Fibroblast of lung (primary cell): ENCODE data around the gene SENP5. TPM values are rescaled to one million over a fixed set of nuclear protein-coding genes. Genes with fewer than 3 reads are reported as not detected.

Experiments
- DNase-seq, 2 donors: peaks; one replicate each; pipeline versions ENCODE4 v3.0.0 to v3.0.0-alpha.2; 2010; ENCODE audit warnings: low read depth in 2 of 2
- H2AFZ ChIP-seq: 2 replicates; pipeline ENCODE4 v1.5.1; 2012; ENCODE audit warnings: low read length, control low read depth, inconsistent platforms
- H3K27ac ChIP-seq: 2 replicates; pipeline ENCODE4 v1.5.1; 2011; ENCODE audit warnings: low read length, control low read depth; ENCODE audit not compliant: insufficient read depth
- H3K27me3 ChIP-seq: 2 replicates; pipeline ENCODE4 v1.5.1; 2011; ENCODE audit warnings: mild to moderate bottlenecking, low read length; ENCODE audit not compliant: control insufficient read depth, insufficient read depth
- H3K36me3 ChIP-seq: 2 replicates; pipeline ENCODE4 v1.5.1; 2011; ENCODE audit warnings: low read length; ENCODE audit not compliant: control insufficient read depth, insufficient read depth
- H3K4me1 ChIP-seq: 2 replicates; pipeline ENCODE4 v1.5.1; 2011; ENCODE audit warnings: low read length; ENCODE audit not compliant: control insufficient read depth, insufficient read depth; ENCODE audit errors: extremely low read depth
- H3K4me2 ChIP-seq: 2 replicates; pipeline ENCODE4 v1.5.1; 2011; ENCODE audit warnings: low read length, control low read depth; ENCODE audit not compliant: insufficient read depth; ENCODE audit errors: extremely low read depth
- H3K4me3 ChIP-seq, 4 experiments: fragments of 200-600 bp in 1 of 4; sonication (generic) in 1 of 4; replicated peaks in 1 of 4; 2 replicates each; pipeline ENCODE4 v1.5.1; 2011 to 2016; ENCODE audit warnings: low read length in 4 of 4, low read depth in 3 of 4, mild to moderate bottlenecking in 3 of 4, control low read depth in 2 of 4, inconsistent platforms in 1 of 4, mixed read lengths in 1 of 4; ENCODE audit not compliant: insufficient read depth in 1 of 4; ENCODE audit errors: control extremely low read depth in 1 of 4
- H3K79me2 ChIP-seq: 2 replicates; pipeline ENCODE4 v1.5.1; 2012; ENCODE audit warnings: mild to moderate bottlenecking, low read length, inconsistent platforms; ENCODE audit not compliant: control insufficient read depth, insufficient read depth
- H3K9ac ChIP-seq: 2 replicates; pipeline ENCODE4 v1.5.1; 2011; ENCODE audit warnings: mild to moderate bottlenecking, low read length, control low read depth; ENCODE audit not compliant: insufficient read depth
- H3K9me3 ChIP-seq: 2 replicates; pipeline ENCODE4 v1.5.1; 2012; ENCODE audit warnings: low read depth, low read length; ENCODE audit not compliant: control insufficient read depth, insufficient read depth
- H4K20me1 ChIP-seq: 2 replicates; pipeline ENCODE4 v1.5.1; 2011; ENCODE audit warnings: low read length; ENCODE audit not compliant: control insufficient read depth, insufficient read depth; ENCODE audit errors: extremely low read depth
- CTCF ChIP-seq, 2 donors: IDR thresholded peaks in 1 of 2; conservative IDR thresholded peaks in 1 of 2; 1 replicate in 1 of 2; 2 replicates in 1 of 2; pipeline ENCODE4 v1.5.1; 2011 to 2012; ENCODE audit warnings: low read length in 2 of 2, control low read depth in 1 of 2, inconsistent platforms in 1 of 2, low read depth in 1 of 2, mild to moderate bottlenecking in 1 of 2
- EZH2 ChIP-seq: IDR thresholded peaks from 2 replicates; pipeline ENCODE4 v1.5.1; 2012; ENCODE audit warnings: low read length, control low read depth, mild to moderate bottlenecking; ENCODE audit errors: missing control alignments
- polyA plus RNA-seq, 2 donors: library from polyadenylated mRNA; depleted of rRNA in 1 of 2; stranded (reverse) in 1 of 2; unstranded in 1 of 2; fragments of >200 nt; gene quantifications; 2 replicates each; pipeline ENCODE4 v1.2.1, GENCODE V29; 2011 to 2012; ENCODE audit warnings: missing spikeins in 1 of 2
- total RNA-seq: library from RNA; depleted of rRNA; stranded (reverse); fragments of >200 nt; gene quantifications from 2 replicates; pipeline ENCODE4 v1.2.1, GENCODE V29; 2014

Gene SENP5
- total and polyA plus RNA-seq, 2 donors (not counting 1 experiment from before 2014, with no cell fraction given): 18.6 to 43.8 TPM

- TF ChIP-seq CTCF (conservative IDR thresholded peaks at IDR 0.05 in 1 of 2, IDR thresholded peaks at IDR 0.05 in 1 of 2; ENCODE audit: low read depth in 1 of 2, low read length in 2 of 2) (no peak), EZH2 (no peak)
- Histone ChIP-seq H3K4me1 (no peaks in the 10 kb centered on the region), H3K79me2 (no peaks in the 10 kb centered on the region), H4K20me1 (no peaks in the 10 kb centered on the region), H3K27ac (no peak overlapping the region), H3K4me3 (no peak overlapping the region), H3K9ac (no peak overlapping the region), H3K4me2 (no peak overlapping the region), H3K27me3 (no peaks in the 10 kb centered on the region), H2AFZ (no peak overlapping the region), H3K9me3 (no peaks in the 10 kb centered on the region), H3K36me3 (no peaks in the 10 kb centered on the region)
- DNase-seq: no peak
These were observed 103.5 kb downstream of the SENP5 start for GRCh38 chr3:196971094-196971698.

- H3K36me3 ChIP-seq: no peaks in the 10 kb centered on the region
- no peak overlapping the region for H3K4me3 ChIP-seq
- no peaks in the 10 kb centered on the region for H3K9me3 ChIP-seq
- H4K20me1 ChIP-seq: no peaks in the 10 kb centered on the region
- H3K4me1 ChIP-seq: no peaks in the 10 kb centered on the region
- TF ChIP-seq CTCF (conservative IDR thresholded peaks at IDR 0.05 in 1 of 2, IDR thresholded peaks at IDR 0.05 in 1 of 2; ENCODE audit: low read depth in 1 of 2, low read length in 2 of 2): no peak
- TF ChIP-seq EZH2: no peak
- no peaks in the 10 kb centered on the region for H3K27me3 ChIP-seq
- H3K9ac ChIP-seq: no peak overlapping the region
- H2AFZ ChIP-seq: no peak overlapping the region
- H3K27ac ChIP-seq: no peak overlapping the region
- no peak overlapping the region for H3K4me2 ChIP-seq
- no peak for DNase-seq
- H3K79me2 ChIP-seq: no peaks in the 10 kb centered on the region
These were observed 106.9 kb downstream of the SENP5 start for GRCh38 chr3:196974661-196975060.

GRCh38 chr3:196975349-196975748, 107.6 kb downstream of the SENP5 start:
- no peaks in the 10 kb centered on the region for H3K4me1 ChIP-seq
- TF ChIP-seq EZH2: no peak
- TF ChIP-seq CTCF (conservative IDR thresholded peaks at IDR 0.05 in 1 of 2, IDR thresholded peaks at IDR 0.05 in 1 of 2; ENCODE audit: low read depth in 1 of 2, low read length in 2 of 2): no peak
- no peak overlapping the region for H3K4me3 ChIP-seq
- H3K9ac ChIP-seq: no peak overlapping the region
- H3K4me2 ChIP-seq: no peak overlapping the region
- H2AFZ ChIP-seq: no peak overlapping the region
- no peaks in the 10 kb centered on the region for H3K27me3 ChIP-seq
- H4K20me1 ChIP-seq: no peaks in the 10 kb centered on the region
- no peak overlapping the region for H3K27ac ChIP-seq
- no peak for DNase-seq
- H3K79me2 ChIP-seq: no peaks in the 10 kb centered on the region
- no peaks in the 10 kb centered on the region for H3K36me3 ChIP-seq
- no peaks in the 10 kb centered on the region for H3K9me3 ChIP-seq
